PC-3 (cell line): Measurements from ENCODE around the gene RGS7.

Source experiments
- EZH2 ChIP-seq: fragments of 300-600 bp; sonication (generic); IDR thresholded peaks from one replicate; pipeline ENCODE4 v1.6.1; 2017; ENCODE audit warnings: antibody characterized with exemption, mild to moderate bottlenecking, low read length; ENCODE audit not compliant: unreplicated experiment
- EZH2phosphoT487 ChIP-seq: fragments of 300-600 bp; sonication (generic); IDR thresholded peaks from 2 replicates; pipeline ENCODE4 v1.6.1; 2018; ENCODE audit warnings: mild to moderate bottlenecking, antibody characterized with exemption, low read length, borderline replicate concordance
- TF ChIP-seq, protein P1 (sequence below): fragments of 300-600 bp; sonication (generic); conservative IDR thresholded peaks from 2 replicates; pipeline ENCODE4 v1.5.1; 2017; ENCODE audit warnings: antibody characterized with exemption, low read depth, mild to moderate bottlenecking, low read length

DNA sequence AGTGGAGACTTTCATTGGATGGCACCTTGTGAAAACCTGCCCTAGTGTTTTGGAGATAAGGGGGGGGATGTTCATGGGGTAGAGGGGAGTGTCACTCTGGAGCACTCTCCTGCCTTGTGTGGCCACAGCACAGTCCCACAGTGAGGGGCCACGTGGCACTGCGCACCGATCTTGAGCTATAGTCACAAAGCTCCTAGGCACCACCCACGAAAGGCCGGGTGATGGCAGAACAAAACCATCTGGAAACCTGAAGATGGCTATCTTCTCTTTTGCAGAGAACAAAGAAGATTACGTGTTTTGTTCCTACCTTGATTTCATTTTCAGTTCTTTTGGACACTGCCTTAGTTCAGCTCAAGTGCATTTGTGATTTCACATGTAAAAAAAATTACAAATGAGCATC is 220.6 kb downstream of the RGS7 start:
- TF ChIP-seq, protein P1, sequence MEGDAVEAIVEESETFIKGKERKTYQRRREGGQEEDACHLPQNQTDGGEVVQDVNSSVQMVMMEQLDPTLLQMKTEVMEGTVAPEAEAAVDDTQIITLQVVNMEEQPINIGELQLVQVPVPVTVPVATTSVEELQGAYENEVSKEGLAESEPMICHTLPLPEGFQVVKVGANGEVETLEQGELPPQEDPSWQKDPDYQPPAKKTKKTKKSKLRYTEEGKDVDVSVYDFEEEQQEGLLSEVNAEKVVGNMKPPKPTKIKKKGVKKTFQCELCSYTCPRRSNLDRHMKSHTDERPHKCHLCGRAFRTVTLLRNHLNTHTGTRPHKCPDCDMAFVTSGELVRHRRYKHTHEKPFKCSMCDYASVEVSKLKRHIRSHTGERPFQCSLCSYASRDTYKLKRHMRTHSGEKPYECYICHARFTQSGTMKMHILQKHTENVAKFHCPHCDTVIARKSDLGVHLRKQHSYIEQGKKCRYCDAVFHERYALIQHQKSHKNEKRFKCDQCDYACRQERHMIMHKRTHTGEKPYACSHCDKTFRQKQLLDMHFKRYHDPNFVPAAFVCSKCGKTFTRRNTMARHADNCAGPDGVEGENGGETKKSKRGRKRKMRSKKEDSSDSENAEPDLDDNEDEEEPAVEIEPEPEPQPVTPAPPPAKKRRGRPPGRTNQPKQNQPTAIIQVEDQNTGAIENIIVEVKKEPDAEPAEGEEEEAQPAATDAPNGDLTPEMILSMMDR = no peak
- TF ChIP-seq EZH2phosphoT487 (no peak), EZH2 (no peak)
